Measurements from ENCODE around the gene PHAF1. TPM values are rescaled to one million over a fixed set of nuclear protein-coding genes. Genes with fewer than 3 reads are reported as not detected.

The PHAF1 gene
- total and polyA plus RNA-seq, 4 donors: 26.6 to 42.4 (median 28.4) TPM

- no peaks in the 10 kb centered on the region for H3K4me1 ChIP-seq (ENCODE audit: control insufficient read depth in 4 of 4, insufficient read depth in 4 of 4, low read length in 3 of 4)
- H3K27me3 ChIP-seq (ENCODE audit: control insufficient read depth in 4 of 4, insufficient read depth in 4 of 4, low read length in 3 of 4): no peaks in the 10 kb centered on the region
- no peak overlapping the region for H3K27ac ChIP-seq (ENCODE audit: low read depth in 1 of 2, low read length in 2 of 2)
- peaks cover 0 to 10% (median 4%) of the 10 kb centered on the region in 4 donors for H3K36me3 ChIP-seq (ENCODE audit: control insufficient read depth in 4 of 4, insufficient read depth in 3 of 4, low read depth in 1 of 4, low read length in 3 of 4)
- H3K4me3 ChIP-seq (ENCODE audit: low read depth in 1 of 3, low read length in 3 of 3): no peak overlapping the region
- WGBS: 64% methylated on average over 2 of the region's 2 CpGs
- DNase-seq (ENCODE audit: low spot score): no peak
- no peaks in the 10 kb centered on the region for H3K9me3 ChIP-seq (ENCODE audit: control insufficient read depth in 4 of 4, low read length in 3 of 4)
- no peak overlapping the region for H3K9ac ChIP-seq (ENCODE audit: low read depth in 1 of 2, low read length in 2 of 2)
- TF ChIP-seq NR2F2 (IDR thresholded peaks at IDR 0.05): no peak
- TF ChIP-seq ATF3 (IDR thresholded peaks at IDR 0.05): no peak
- TF ChIP-seq SP1 (IDR thresholded peaks at IDR 0.05): no peak
These were observed 46.7 kb upstream of the PHAF1 start for GRCh38 chr16:67063008-67063407.

GRCh38 chr16:67068212-67068753 is 41.5 kb upstream of the PHAF1 start:
- Histone ChIP-seq H3K36me3 (ENCODE audit: control insufficient read depth in 4 of 4, insufficient read depth in 3 of 4, low read depth in 1 of 4, low read length in 3 of 4) (peaks cover 0 to 24% (median 13%) of the 10 kb centered on the region in 4 donors), H3K4me1 (ENCODE audit: control insufficient read depth in 4 of 4, insufficient read depth in 4 of 4, low read length in 3 of 4) (no peaks in the 10 kb centered on the region), H3K4me3 (ENCODE audit: low read depth in 1 of 3, low read length in 3 of 3) (no peak overlapping the region), H3K27me3 (ENCODE audit: control insufficient read depth in 4 of 4, insufficient read depth in 4 of 4, low read length in 3 of 4) (no peaks in the 10 kb centered on the region), H3K9me3 (ENCODE audit: control insufficient read depth in 4 of 4, low read length in 3 of 4) (no peaks in the 10 kb centered on the region), H3K27ac (ENCODE audit: low read depth in 1 of 2, low read length in 2 of 2) (no peak overlapping the region), H3K9ac (ENCODE audit: low read depth in 1 of 2, low read length in 2 of 2) (no peak overlapping the region)
- TF ChIP-seq NR2F2 (IDR thresholded peaks at IDR 0.05) (no peak), JUND (IDR thresholded peaks at IDR 0.05) (no peak), YY1 (IDR thresholded peaks at IDR 0.05) (no peak), CTCF (IDR thresholded peaks at IDR 0.05; ENCODE audit: low read depth, low read length, missing input control) (no peak), MAX (IDR thresholded peaks at IDR 0.05) (no peak), RXRA (IDR thresholded peaks at IDR 0.05) (no peak), RAD21 (IDR thresholded peaks at IDR 0.05) (no peak), SP1 (IDR thresholded peaks at IDR 0.05) (no peak), HNF4G (IDR thresholded peaks at IDR 0.05) (no peak), GABPA (IDR thresholded peaks at IDR 0.05 in 1 of 2, conservative IDR thresholded peaks at IDR 0.05 in 1 of 2) (no peak), ZBTB33 (IDR thresholded peaks at IDR 0.05) (no peak), TAF1 (conservative IDR thresholded peaks at IDR 0.05) (no peak), ATF3 (IDR thresholded peaks at IDR 0.05) (no peak), EGR1 (IDR thresholded peaks at IDR 0.05; ENCODE audit: low read depth in 2 of 2) (no peak), FOXA1 (IDR thresholded peaks at IDR 0.05) (no peak), FOXA2 (IDR thresholded peaks at IDR 0.05) (no peak)
- 98% methylated on average over 2 of the region's 2 CpGs for whole genome bisulfite sequencing
- no peak for DNase-seq (ENCODE audit: low spot score)
